ENCODE data around the gene USP22. TPM values are rescaled to one million over a fixed set of nuclear protein-coding genes. Genes with fewer than 3 reads are reported as not detected.

USP22 gene
- polyA plus RNA-seq, 3 donors: 20.4 to 69.9 (median 27.3) TPM

GRCh38 chr17:21089933-21090901, 47.4 kb upstream of the USP22 start:
- H3K4me3 ChIP-seq (replicated peaks in 1 of 3; ENCODE audit: low read depth in 2 of 3, low read length in 3 of 3): no peak overlapping the region
- no peaks in the 10 kb centered on the region for H3K9me3 ChIP-seq (replicated peaks in 1 of 2; ENCODE audit: control insufficient read depth in 1 of 2, insufficient read depth in 1 of 2, low read length in 2 of 2)
- Mint-ChIP-seq H3K27ac (no peak overlapping the region), H3K4me3 (no peak overlapping the region), H3K9me3 (peaks cover 3 to 6% (median 4%) of the 10 kb centered on the region in 7 donors), H3K27me3 (ENCODE audit: low read depth in 3 of 3) (peaks cover 3 to 15% (median 11%) of the 10 kb centered on the region in 3 donors), H3K36me3 (no peaks in the 10 kb centered on the region), H3K4me1 (peaks cover 5% of the 10 kb centered on the region)
- WGBS (ENCODE audit: insufficient coverage): no CpG with 5 or more reads among the region's 7 CpGs
- H3K4me2 ChIP-seq (replicated peaks; ENCODE audit: extremely low read depth, low read length, poor library complexity, severe bottlenecking): no peak overlapping the region
- no peaks in the 10 kb centered on the region for H3K4me1 ChIP-seq (ENCODE audit: control insufficient read depth in 1 of 2, insufficient read depth in 2 of 2, low read length in 2 of 2)
- H3K79me2 ChIP-seq (ENCODE audit: insufficient read depth, low read length): no peaks in the 10 kb centered on the region
- TF ChIP-seq CTCF (IDR thresholded peaks at IDR 0.05): no peak
- no peak overlapping the region for H3K9ac ChIP-seq (ENCODE audit: insufficient read depth, low read length, poor library complexity, severe bottlenecking)
- no peaks in the 10 kb centered on the region for H3K27me3 ChIP-seq (ENCODE audit: control insufficient read depth in 2 of 2, insufficient read depth in 2 of 2, low read length in 2 of 2)
- no peak for DNase-seq
- H3K36me3 ChIP-seq (replicated peaks in 1 of 2; ENCODE audit: control insufficient read depth in 1 of 2, insufficient read depth in 2 of 2, low read length in 2 of 2): no peaks in the 10 kb centered on the region
- intact Hi-C loops (cut with micrococcal nuclease): no loop called here
- H2AFZ ChIP-seq (ENCODE audit: insufficient read depth, low read depth, low read length, poor library complexity, severe bottlenecking): no peak overlapping the region
- no peaks in the 10 kb centered on the region for H4K20me1 ChIP-seq (ENCODE audit: insufficient read depth, low read length)
- no peak overlapping the region for H3K27ac ChIP-seq (ENCODE audit: low read depth in 1 of 2, low read length in 2 of 2)

GRCh38 chr17:21089145-21089544, 46.3 kb upstream of the USP22 start:
- Mint-ChIP-seq H3K4me3 (no peak overlapping the region), H3K4me1 (peaks cover 5% of the 10 kb centered on the region), H3K9me3 (peaks cover 3 to 9% (median 6%) of the 10 kb centered on the region in 7 donors), H3K27me3 (ENCODE audit: low read depth in 3 of 3) (peaks cover 3 to 18% (median 16%) of the 10 kb centered on the region in 3 donors), H3K36me3 (no peaks in the 10 kb centered on the region), H3K27ac (peak overlapping the region in 1 of 7 donors; percentile 45)
- Histone ChIP-seq H3K27ac (ENCODE audit: low read depth in 1 of 2, low read length in 2 of 2) (no peak overlapping the region), H3K79me2 (ENCODE audit: insufficient read depth, low read length) (no peaks in the 10 kb centered on the region), H3K4me1 (ENCODE audit: control insufficient read depth in 1 of 2, insufficient read depth in 2 of 2, low read length in 2 of 2) (no peaks in the 10 kb centered on the region), H3K36me3 (replicated peaks in 1 of 2; ENCODE audit: control insufficient read depth in 1 of 2, insufficient read depth in 2 of 2, low read length in 2 of 2) (no peaks in the 10 kb centered on the region), H3K4me3 (replicated peaks in 1 of 3; ENCODE audit: low read depth in 2 of 3, low read length in 3 of 3) (no peak overlapping the region), H2AFZ (ENCODE audit: insufficient read depth, low read depth, low read length, poor library complexity, severe bottlenecking) (no peak overlapping the region), H3K9ac (ENCODE audit: insufficient read depth, low read length, poor library complexity, severe bottlenecking) (no peak overlapping the region), H3K9me3 (replicated peaks in 1 of 2; ENCODE audit: control insufficient read depth in 1 of 2, insufficient read depth in 1 of 2, low read length in 2 of 2) (no peaks in the 10 kb centered on the region), H3K27me3 (ENCODE audit: control insufficient read depth in 2 of 2, insufficient read depth in 2 of 2, low read length in 2 of 2) (no peaks in the 10 kb centered on the region), H3K4me2 (replicated peaks; ENCODE audit: extremely low read depth, low read length, poor library complexity, severe bottlenecking) (no peak overlapping the region), H4K20me1 (ENCODE audit: insufficient read depth, low read length) (no peaks in the 10 kb centered on the region)
- TF ChIP-seq CTCF (IDR thresholded peaks at IDR 0.05): no peak
- DNase-seq: no peak
- no CpG with 5 or more reads among the region's 1 CpG for WGBS (ENCODE audit: insufficient coverage)
- intact Hi-C loops (cut with micrococcal nuclease): no loop called here

All from CD14-positive monocyte (primary cell).